Left lobe of liver (tissue), 2 donors: ENCODE results near the gene NINJ2. TPM values are rescaled to one million over a fixed set of nuclear protein-coding genes. Genes with fewer than 3 reads are reported as not detected.
A peak's percentile ranks its signal among the peaks of the same experiment; 100 is the strongest.

ENCODE experiments used
- ATAC-seq: fragments of 200-7000 bp; cut with Tn5 transposase; one replicate; pipeline ENCODE4 v1.9.1; 2020; ENCODE audit warnings: mild to moderate bottlenecking, moderate library complexity
- DNase-seq: peaks from one replicate; pipeline ENCODE4 v3.0.0-alpha.2; 2020; ENCODE audit warnings: low spot score
- total RNA-seq: library from RNA; stranded (reverse); gene quantifications from one replicate; pipeline ENCODE4 v1.2.1, GENCODE V29; 2021
- donor health status: DM: no; HTN: no; CAD: no; lungs with moderate emphysema.
- donor health status: DM: no; HTN: yes; CAD: no.

Gene NINJ2
- total RNA-seq, 1 donor from 2014 or later, result 16.1 TPM

DNA sequence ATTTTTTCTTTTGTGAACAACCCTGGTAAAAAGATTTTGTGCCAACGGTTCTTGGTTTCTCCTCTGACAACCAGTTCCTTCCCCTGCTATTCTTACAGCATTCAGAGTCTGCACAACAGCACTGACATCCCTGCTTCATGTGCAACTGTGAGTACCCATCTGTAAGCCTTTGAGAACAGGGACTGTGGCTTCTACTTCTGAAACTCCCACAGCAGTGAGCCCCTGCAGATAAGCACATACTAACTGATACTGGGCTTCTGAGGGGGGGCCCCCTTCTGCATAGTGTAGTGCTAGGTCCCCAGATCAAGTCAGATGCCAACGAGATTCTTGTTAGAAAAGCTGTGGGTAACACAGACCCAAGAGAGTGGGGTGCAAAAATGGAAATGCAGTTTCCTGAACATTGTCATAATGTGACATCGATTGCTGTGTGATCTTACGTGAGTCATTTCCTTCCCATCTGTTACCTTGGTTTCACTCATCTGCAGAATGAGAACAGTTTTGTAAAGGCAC lies 11.1 kb upstream of the NINJ2 start:
- DNase-seq (no peak), ATAC-seq (no peak)

DNA sequence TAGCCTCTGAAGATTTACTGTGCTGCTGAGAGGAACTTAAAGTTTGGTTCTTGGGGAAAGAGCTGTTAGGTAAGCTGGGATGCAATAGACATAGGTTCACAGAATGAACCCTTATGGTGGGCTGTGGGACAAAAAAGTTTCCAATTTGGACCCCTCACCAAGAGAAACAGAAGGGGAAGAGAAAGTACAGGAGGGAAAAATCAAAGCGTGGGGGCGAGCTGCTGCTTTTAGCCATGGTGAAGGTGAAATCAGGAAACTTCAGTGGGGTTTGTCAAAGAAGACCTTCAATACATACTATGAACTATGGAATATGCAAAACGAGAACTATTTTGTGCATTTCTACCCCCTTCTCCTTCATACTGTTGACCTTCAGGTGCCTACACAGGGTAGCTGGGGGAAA lies 10.6 kb upstream of the NINJ2 start:
- no peak for DNase-seq
- ATAC-seq, result no peak

DNA sequence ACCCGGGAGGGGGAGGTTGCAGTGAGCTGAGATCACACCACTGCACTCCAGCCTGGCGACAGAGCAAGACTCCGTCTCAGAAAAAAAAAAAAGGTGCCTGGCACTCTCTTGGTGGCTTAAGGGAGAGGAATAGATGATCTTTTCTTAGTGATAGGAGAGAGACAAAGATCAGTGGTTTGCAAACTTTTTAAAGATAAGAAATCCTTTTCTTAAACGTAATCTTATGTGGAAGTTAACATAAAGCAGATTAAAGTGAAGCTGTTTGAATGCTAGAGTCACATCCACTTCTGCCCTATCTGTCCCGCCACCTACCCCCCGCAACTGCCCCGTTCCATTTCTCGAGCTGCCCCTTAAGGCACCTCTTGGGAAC lies 6.3 kb upstream of the NINJ2 start:
- ATAC-seq, result no peak
- no peak for DNase-seq

DNA sequence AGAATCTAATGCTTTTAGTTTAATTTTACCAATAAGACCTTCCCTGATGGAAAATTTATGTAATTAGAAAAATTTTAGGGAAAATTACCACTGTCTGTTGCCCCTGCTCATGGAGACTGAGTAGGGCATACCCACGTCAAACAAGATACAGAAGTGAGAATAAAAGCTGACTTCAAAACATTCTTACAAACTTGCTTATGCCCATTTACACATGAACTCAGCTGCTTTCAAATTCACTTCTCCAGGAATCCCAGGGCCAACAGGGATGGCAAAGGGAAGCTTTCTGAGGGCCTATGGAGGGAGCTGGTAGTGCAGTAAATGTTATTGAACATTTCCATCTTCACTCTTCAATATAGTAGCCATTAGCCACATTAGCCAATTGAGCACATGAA lies 4.8 kb upstream of the NINJ2 start:
- no peak for ATAC-seq

DNA sequence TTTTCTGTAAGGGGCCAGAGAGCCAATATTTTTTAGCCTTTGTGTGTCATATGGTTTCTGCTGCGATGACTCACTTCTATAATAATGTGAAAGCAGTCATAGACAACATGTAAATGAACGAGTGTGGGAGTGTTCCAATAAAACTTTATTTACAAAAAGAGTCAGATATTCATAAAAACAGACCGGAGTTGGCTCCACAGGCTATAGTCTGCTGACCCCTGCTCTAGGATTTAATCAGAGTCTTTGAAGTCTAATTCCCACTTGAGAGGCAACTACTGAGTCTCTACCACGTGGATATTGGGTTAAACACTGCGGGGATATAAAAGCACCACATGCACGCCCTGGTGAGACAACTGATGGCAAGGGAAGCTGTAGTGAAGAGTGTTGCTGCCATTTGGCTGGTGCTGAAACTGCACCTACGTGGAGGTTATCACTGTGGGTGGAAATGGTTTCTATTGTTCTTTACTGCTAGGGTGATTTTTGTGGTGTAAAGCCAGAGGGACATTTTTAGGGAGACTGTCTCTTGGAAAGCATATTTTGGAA lies 3.6 kb upstream of the NINJ2 start:
- no peak for ATAC-seq
- no peak for DNase-seq

More for the DNA sequence above, 4.8 kb upstream of the NINJ2 start:
- no peak for DNase-seq

DNA sequence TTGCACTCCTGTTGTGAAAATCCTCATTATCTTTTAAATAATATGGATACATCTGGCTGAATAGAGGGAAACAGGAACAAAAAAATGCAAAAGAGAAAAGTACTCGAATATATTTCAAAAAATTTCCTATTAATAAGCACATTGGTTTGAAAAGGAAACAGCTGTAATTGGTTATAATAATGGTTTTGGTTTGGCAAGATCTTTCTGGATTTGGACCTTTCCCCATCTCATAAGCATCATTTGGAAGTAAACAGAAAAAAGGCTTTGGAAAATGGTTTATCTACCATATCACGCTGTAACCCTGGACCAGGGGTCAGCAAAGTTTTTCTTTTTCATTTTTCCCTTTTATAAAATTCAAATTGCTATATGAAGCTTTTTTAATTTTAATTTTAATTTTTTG lies 2.8 kb upstream of the NINJ2 start:
- no peak for DNase-seq
- no peak for ATAC-seq

DNA sequence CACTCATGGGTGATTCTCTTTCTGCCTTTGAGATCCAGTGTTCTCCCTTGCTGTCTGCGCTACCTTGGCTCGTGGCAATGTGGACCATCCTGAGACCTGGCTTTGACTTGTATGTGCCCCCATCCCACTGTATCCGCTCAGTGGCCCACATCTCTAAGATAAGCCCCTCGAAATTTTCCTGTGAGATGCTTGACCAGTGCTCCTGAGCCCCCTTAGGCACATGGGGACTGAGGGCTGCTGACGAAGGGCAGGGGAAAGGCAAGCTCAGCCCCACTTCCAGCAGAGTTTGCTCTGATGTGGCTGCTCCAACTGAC lies 1.5 kb upstream of the NINJ2 start:
- ATAC-seq (no peak), DNase-seq (no peak)

DNA sequence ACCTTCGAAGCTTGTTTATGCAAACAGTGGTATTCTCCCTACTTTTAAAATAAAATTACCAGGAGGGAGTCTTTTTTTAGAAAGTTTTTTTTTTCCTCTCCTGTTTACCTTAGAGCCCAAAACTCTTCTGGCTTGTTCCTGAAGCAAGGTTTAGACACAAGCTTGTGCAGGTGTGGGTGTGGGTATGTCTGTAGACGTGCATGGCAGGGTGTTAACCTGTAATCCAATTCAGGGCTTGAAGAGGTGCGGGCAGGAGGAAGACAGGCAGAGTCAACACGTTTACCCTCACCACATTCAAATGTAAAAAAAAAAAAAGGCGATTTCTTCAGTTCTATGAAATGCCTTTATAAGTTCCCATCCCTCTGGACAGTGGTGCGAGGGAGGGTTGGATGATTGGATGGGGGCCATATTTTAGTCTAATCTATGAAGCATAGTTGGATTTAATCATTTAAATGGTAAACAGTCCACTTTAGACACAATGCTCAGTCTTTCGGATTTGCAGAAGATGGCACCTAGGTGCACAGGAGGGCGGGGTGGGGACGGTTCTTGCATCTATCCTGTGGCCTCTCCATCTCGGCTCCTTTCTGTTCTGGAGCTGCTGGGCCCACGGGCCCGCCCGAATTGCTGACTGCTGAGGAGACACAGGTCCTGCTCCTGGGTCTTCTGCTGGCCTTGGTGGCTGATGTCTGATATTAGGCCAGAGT lies 982 bp upstream of the NINJ2 start:
- ATAC-seq (no peak), DNase-seq (no peak)

DNA sequence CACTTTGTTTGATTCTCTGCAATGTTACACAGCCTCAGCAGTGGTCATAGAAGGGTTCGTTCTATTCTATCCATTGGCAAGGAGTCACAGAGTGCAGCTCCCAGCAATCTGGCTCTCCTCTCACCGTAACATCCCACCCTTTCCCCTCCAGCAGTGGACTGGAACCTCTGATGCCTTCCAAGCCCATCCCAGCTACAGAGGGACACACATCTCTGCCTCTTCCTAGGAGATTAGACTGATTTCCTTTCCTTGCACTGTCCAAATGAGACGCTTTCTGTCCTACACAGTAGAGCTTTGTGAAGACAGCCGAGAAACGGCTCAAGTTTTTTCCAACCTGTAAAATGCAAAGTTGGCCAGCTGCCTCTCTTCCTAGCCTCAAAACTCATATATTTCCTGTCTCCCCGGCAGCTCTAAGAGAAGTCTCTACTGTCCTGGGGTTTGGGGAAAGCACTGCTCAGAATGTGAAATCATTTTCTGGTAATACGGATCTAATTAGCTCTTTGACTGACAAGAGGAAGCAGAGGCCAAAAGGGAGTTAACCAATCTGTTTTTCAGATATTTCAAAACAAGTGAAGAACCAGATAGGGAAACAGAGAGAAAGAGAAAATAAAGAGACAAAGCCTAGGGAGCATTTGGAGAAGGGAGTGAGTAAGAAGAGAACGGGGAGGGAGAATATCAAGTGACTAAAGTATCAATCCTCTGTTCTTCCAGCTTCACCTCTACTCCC lies 516 bp downstream of the NINJ2 start:
- ATAC-seq (peak; percentile 16), DNase-seq (no peak)

DNA sequence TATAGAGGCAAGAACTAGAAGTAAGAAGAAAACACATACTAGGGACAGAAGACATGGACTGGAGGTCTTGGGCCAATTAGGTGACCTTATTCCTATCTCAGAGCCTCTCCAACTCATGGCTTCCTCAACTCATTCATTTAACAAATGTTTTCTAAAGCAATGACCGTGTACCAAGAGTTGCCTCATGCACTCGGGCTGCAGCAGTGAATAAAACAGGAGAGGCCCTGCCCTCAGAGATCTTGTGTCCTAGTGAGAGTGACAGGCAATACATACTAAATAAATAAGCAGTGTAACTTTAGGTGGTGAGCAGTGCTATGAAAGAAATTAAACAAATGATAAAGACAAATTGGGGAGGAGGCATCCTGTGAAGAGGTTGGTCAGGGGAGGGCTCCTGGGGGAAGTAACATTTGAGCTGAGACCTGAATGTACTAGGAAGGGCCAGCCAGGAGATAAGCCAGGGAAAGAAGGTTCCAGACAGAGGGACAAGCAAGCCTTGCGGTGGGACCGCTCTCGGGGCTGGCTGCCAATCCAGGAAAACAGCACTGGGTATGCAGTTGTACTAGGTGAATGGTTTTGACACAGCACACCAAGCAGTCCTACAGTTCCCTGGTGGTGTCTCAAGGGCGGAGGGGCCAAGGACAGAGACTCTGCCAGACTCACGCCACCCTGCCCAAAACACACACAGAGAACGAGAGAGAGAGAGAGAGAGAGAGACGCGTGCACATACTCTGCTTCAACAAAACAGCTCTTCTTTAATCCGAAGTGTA lies 1.3 kb downstream of the NINJ2 start:
- DNase-seq (no peak), ATAC-seq (peak; percentile 9)

DNA sequence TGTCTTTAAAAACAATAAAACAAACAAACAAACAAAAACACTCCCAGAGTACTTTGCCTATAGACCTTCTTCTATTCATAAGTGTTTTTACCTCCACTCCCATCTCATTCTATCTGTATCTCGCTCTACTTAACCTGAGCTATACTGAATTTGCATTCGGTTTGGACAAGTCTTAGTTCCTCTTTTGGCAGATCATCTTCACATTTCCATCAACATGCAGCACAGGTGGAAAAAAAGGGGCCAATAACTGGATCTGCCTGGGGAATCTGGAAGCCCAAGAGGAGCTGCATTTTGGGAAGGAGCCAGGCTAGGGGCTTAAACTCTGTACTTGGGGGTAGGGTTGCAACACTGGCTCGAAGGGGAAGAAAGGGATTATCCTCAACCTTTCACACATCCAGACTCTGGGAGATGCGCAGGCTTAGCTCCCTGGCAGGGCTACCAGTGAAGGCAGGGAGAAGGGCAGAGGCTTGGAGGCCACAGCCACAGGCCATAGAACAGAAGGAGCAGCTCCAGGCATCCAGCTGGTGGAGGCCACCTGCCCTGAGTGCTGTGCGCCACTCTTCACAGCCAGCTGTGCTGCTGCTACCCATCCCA lies 4.1 kb downstream of the NINJ2 start:
- no peak for ATAC-seq

DNA sequence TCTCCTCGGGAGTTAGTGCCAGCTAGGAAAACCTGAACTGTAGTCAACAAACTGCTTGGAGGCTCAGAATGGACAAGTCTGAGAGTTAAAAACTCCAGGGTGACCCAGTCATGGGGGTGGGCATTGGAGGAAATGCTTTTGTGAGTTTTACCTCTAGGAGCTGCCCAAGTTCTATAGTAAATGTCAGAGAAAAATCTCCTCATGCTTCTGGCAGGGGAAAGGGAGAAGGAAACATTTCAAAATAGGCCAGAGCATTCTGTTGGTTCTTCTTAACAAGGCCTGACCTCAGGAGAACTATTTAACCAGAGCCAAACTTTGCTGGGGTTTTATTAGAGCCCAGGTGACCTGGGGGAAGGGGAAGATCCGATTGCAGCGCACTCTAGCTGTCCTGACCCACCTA lies 12.3 kb downstream of the NINJ2 start:
- peak; percentile 45 for ATAC-seq
- DNase-seq, result no peak

More for the DNA sequence above, 4.1 kb downstream of the NINJ2 start:
- no peak for DNase-seq

DNA sequence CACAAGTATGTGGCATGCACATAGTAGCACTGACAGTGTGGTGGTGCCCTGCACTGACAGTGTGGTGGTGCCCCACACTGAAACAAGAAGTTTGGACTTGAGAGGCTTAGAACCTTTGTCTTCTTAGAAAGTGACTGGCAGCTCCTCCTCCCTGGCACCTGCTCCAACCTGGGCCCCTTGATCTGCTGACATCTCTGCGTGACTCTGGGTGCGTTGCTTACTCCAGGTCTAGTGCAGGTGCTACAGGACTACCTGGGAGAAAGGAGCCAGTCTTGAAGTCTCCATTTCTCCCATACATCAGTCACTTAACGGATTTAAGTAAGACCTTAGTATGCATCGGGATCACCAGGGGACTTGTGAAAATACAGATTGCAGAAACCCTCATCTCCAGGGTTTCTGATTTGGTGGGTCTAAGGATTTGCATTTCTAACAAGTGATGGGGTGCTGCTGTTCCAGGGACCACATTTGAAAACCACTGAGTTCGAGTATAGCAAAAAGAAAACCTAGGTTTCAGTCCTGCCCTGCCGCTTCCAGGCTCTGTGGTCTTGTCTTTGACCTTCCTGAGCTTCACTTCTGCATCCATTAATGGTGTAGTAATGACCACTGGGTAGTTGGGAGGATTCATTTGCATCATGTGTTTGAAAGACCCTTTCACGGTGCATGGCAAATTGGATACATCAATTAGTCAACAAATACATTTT lies 15.7 kb downstream of the NINJ2 start:
- DNase-seq (no peak), ATAC-seq (no peak)

DNA sequence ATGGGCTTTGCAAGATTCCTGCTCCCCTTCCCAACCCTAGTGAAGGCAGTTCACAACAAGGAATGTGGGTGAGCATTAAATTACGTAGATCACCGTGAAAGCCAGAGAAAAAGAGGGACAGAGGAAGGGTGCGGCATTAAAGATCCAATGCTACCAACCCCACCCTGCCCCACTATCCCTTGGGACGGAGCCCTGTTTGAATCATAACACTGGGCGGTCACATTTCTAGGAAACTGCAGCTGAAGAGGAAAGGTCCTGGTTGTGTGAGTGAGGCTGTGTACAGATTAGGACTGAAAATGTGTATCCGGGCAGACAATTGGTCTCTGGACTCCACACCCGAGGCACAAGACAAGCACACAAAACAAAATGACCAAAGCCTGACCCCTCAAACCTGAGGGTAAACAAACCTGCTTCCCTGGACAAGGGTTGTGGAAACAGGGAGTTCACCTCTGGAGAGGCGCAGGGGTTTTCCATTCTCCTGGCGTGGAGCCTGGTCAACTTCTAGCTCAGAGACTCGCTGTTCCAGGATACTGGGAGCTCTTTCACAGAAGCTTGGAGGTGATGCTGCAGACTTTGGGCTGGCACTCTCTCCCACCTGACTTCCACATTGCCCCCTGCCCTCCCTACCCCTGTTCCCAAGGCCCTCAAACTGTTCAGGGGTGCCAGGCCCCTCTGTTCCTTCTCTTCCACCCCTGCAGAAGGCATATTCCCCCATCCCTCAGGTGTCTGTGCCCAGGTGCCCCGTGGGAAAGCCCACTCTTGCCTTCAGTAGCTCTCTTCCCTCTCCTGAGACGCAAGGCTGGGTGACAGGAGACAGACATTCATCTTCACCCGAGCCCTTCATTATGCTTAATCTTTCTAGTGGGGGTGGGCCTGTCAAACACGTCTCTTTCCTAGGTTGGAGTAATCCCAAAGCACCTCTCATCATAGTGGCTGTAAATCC lies 16.5 kb downstream of the NINJ2 start:
- ATAC-seq, result peak; percentile 70
- peak; percentile 94 for DNase-seq

DNA sequence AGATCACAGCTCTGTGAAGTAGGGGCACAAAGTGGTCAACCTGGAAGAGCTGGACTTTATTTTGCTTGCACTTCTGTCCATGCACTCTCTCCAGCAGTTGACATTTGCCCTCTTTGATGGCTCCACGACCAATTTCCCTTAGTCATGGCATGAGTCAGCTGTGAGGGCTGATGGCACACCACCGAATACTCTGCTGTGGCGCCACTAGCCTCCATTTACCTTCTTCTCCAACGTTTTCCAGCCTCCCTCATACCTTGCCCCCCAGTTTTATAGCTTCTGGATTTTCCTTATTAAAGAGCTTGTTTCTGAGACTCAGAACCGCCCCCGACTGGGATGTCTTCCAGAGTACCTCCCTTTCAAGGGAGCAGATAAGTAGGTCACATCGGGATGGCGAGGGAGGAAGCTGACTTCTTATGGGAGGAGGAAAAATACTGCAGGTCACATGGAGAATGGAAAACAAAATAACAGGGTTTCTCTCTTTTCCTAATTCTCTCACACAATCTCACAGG lies 17.6 kb downstream of the NINJ2 start:
- ATAC-seq, result peak; percentile 44

DNA sequence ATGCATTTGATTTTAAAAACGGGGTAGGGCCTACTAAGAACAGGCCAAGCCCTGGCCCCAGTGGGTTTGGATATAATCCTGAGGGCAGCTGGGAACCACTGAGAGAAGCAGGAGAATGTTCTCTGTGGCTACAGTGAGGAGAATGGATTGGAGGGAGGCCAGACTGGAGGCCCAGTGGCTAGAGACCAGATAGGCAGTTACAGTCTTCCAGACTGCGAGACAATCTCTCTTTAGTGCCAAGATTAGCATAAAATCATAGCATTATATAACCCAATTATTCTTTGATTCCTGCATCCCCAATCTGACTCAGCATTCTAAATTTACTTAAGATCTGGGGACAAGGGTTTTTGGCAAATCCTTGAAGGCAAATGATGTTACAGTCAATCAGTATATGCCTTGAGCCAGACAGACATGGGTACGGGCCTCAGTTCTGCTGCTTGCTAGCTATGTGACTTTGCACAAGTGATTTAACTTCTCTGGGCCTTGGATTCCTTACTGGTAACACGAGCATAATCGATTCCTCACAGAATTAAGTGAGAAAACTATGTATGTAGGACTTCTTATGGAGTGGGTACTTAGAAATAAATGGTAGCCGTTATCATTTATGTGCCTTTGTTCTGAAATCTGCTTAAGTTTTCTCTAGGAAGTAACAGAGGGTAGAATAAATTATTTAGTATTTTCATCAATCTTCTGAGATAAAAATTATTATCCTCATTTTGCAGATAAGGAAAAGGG lies 18.3 kb downstream of the NINJ2 start:
- DNase-seq (no peak), ATAC-seq (no peak)

More for the DNA sequence above, 17.6 kb downstream of the NINJ2 start:
- peak; percentile 75 for DNase-seq

DNA sequence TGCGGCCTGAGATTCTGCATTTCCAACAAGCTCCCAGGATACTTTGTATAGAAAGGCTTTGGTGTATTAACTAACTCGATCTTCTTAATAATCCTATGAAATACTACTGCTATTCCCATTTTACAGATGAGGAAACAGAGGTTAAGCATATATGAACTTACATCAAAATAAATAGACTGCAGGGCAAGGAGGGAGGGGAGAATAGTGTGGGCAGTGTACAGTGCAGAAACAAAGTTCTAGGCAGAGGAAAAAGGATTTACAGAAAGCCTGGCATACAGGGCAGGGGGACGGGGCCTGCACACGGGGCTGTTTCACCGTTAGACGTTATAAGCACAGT lies 19.0 kb downstream of the NINJ2 start:
- no peak for DNase-seq
- no peak for ATAC-seq

DNA sequence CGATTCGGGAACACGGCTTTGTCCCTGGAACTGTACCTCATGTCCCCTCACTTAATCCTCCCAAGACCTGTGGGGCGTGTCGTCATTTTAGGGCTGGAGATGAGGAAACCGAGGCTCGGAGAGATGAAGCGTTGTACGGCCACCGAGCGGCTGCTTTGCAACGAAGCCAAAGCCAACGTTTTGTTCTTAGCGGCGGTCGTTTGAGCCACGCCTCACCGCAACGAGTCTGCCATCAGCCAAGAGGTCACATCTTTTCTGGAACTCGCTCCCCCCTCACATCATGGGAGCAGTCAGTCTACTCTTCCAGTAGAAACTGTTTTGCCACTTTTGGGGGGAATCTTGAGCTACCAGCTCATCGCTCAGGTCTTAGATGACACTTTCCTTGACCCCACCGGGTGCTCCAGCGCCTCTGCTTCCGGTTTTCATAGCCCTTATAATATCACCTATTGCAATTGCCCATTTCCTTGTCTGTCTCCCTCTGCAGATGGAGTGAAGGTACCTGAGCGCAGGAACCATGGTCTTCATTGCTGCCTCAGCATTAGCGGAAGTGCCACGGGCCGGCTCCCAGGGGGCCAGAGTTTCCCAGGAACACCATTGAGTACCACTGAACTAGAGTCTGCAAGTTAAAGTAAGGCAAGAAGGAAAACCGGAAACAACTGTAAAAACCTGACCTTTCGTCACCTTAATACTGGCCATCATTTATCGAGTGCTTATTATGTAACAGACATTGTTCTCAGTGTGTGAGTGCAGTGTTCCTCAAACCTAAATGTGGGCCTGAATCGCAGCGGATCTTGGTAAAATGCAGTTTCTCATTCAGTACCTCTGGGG lies 19.6 kb downstream of the NINJ2 start:
- peak; percentile 3 for ATAC-seq
- peak; percentile 64 for DNase-seq
